Naive thymus-derived CD4-positive, alpha-beta T cell (primary cell): ENCODE measurements around the gene VSTM4. TPM values are rescaled to one million over a fixed set of nuclear protein-coding genes. Genes with fewer than 3 reads are reported as not detected.

Experiments used
- ATAC-seq: fragments of 150-1000 bp; cut with Tn5 transposase; 2 replicates; pipeline ENCODE4 v1.10.0; 2021; ENCODE audit warnings: mild to moderate bottlenecking, moderate library complexity
- CTCF ChIA-PET: fragments of 350-600 bp; sonication (Branson Sonifier 250); formaldehyde crosslinking; loops from one replicate; lab custom pipeline; 2021; ENCODE audit warnings: antibody characterized with exemption; lab: Charles Lee
- POLR2A ChIA-PET: fragments of 350-600 bp; sonication (Branson Sonifier 250); formaldehyde crosslinking; loops from one replicate; lab custom pipeline; 2021; ENCODE audit warnings: antibody characterized with exemption, inconsistent platforms; lab: Charles Lee
- DNase-seq, 9 donors: peaks; one replicate each; pipeline versions ENCODE4 v3.0.0 to v3.0.0-alpha.2; 2020 to 2022; ENCODE audit warnings: mixed read lengths in 1 of 9
- H3K27ac ChIP-seq: one replicate; pipeline ENCODE4 v1.7.0; 2013; ENCODE audit warnings: mild to moderate bottlenecking, low read depth, low read length, moderate library complexity
- H3K27me3 ChIP-seq, 2 donors: one replicate each; pipeline ENCODE4 v1.7.0; 2013; ENCODE audit warnings: low read length in 2 of 2, mild to moderate bottlenecking in 2 of 2, moderate library complexity in 2 of 2; ENCODE audit not compliant: control insufficient read depth in 2 of 2, insufficient read depth in 2 of 2
- H3K36me3 ChIP-seq, 3 experiments: 1 replicate in 2 of 3; 2 replicates in 1 of 3; pipeline ENCODE4 v1.7.0; 2013; ENCODE audit warnings: low read length in 3 of 3, mild to moderate bottlenecking in 3 of 3, moderate library complexity in 1 of 3; ENCODE audit not compliant: insufficient read depth in 3 of 3, control insufficient read depth in 2 of 3
- H3K4me1 ChIP-seq, 2 donors: one replicate each; pipeline ENCODE4 v1.7.0; 2013; ENCODE audit warnings: low read length in 2 of 2, mild to moderate bottlenecking in 2 of 2, moderate library complexity in 1 of 2; ENCODE audit not compliant: control insufficient read depth in 2 of 2, insufficient read depth in 2 of 2
- H3K4me3 ChIP-seq: 2 replicates; pipeline ENCODE4 v1.7.0; 2013; ENCODE audit warnings: mild to moderate bottlenecking, low read length
- H3K9me3 ChIP-seq, 3 experiments: 1 replicate in 2 of 3; 2 replicates in 1 of 3; pipeline ENCODE4 v1.7.0; 2013; ENCODE audit warnings: low read length in 3 of 3; ENCODE audit not compliant: control insufficient read depth in 2 of 3
- H3K27ac Mint-ChIP-seq, 9 donors: one replicate each; pipeline ENCODE4 v1.8.0; 2020 to 2022; ENCODE audit warnings: mixed read lengths in 9 of 9, mild to moderate bottlenecking in 8 of 9, moderate library complexity in 5 of 9, inconsistent platforms in 2 of 9
- H3K27me3 Mint-ChIP-seq, 5 donors: one replicate each; pipeline ENCODE4 v1.8.0; 2021 to 2022; ENCODE audit warnings: mixed read lengths in 5 of 5, mild to moderate bottlenecking in 1 of 5
- H3K36me3 Mint-ChIP-seq, 5 donors: one replicate each; pipeline ENCODE4 v1.8.0; 2020 to 2022; ENCODE audit warnings: mixed read lengths in 5 of 5, mild to moderate bottlenecking in 3 of 5, inconsistent platforms in 1 of 5
- H3K4me1 Mint-ChIP-seq, 7 donors: one replicate each; pipeline ENCODE4 v1.8.0; 2020 to 2022; ENCODE audit warnings: mixed read lengths in 7 of 7, mild to moderate bottlenecking in 3 of 7, inconsistent platforms in 1 of 7
- H3K4me3 Mint-ChIP-seq, 10 donors: one replicate each; pipeline ENCODE4 v1.8.0; 2020 to 2022; ENCODE audit warnings: mild to moderate bottlenecking in 10 of 10, mixed read lengths in 10 of 10, moderate library complexity in 6 of 10, inconsistent platforms in 2 of 10
- H3K9me3 Mint-ChIP-seq, 11 donors: one replicate each; pipeline ENCODE4 v1.8.0; 2020 to 2022; ENCODE audit warnings: mixed read lengths in 11 of 11, mild to moderate bottlenecking in 4 of 11, inconsistent platforms in 1 of 11, moderate library complexity in 1 of 11
- intact Hi-C, 2 donors: fragments of 100-400 bp; cut with micrococcal nuclease; formaldehyde crosslinking; loops; one replicate each; pipeline ENCODE4 v1.15.1; 2023
- polyA plus RNA-seq, 2 donors: library from polyadenylated mRNA; unstranded; fragments of 300-500 nt; fragmentation: Illumina TruSeq; gene quantifications; one replicate each; pipeline ENCODE4 v1.2.3, GENCODE V29; 2021
- total RNA-seq, 6 experiments: library from RNA in 5 of 6; stranded (reverse) in 5 of 6; gene quantifications; 1 replicate in 5 of 6; 2 replicates in 1 of 6; pipeline ENCODE4 v1.2.3 and lab custom pipeline; 2021 to 2026

Gene VSTM4
- total and polyA plus RNA-seq, 7 experiments from 2014 or later: 0.12 TPM; not detected in 6

- Histone ChIP-seq H3K27ac (no peak overlapping the region), H3K4me3 (no peak overlapping the region), H3K36me3 (no peaks in the 10 kb centered on the region), H3K4me1 (no peaks in the 10 kb centered on the region), H3K27me3 (no peaks in the 10 kb centered on the region), H3K9me3 (no peaks in the 10 kb centered on the region)
- ChIA-PET CTCF (no interaction called here), POLR2A (no interaction called here)
- intact Hi-C loops: no loop called here
- H3K27me3 Mint-ChIP-seq: peaks cover 1 to 13% (median 11%) of the 10 kb centered on the region in 5 donors
- H3K4me1 Mint-ChIP-seq: no peaks in the 10 kb centered on the region
- DNase-seq (no peak), ATAC-seq (no peak)
- H3K4me3 Mint-ChIP-seq: no peak overlapping the region
- H3K9me3 Mint-ChIP-seq: peaks cover 0 to 10% (median 0%) of the 10 kb centered on the region in 11 donors
- H3K36me3 Mint-ChIP-seq: no peaks in the 10 kb centered on the region
- H3K27ac Mint-ChIP-seq: no peak overlapping the region
These were observed 11.0 kb downstream of the VSTM4 start for GRCh38 chr10:49104323-49104722.

- peaks cover 0 to 10% (median 0%) of the 10 kb centered on the region in 11 donors for H3K9me3 Mint-ChIP-seq
- POLR2A ChIA-PET: no interaction called here
- H3K27me3 ChIP-seq: no peaks in the 10 kb centered on the region
- H3K27ac Mint-ChIP-seq: no peak overlapping the region
- H3K4me3 ChIP-seq: no peak overlapping the region
- no peaks in the 10 kb centered on the region for H3K36me3 ChIP-seq
- no peaks in the 10 kb centered on the region for H3K4me1 ChIP-seq
- H3K27ac ChIP-seq: no peak overlapping the region
- ATAC-seq: no peak
- intact Hi-C loops: no loop called here
- no peaks in the 10 kb centered on the region for H3K36me3 Mint-ChIP-seq
- H3K27me3 Mint-ChIP-seq: peaks cover 6 to 15% (median 12%) of the 10 kb centered on the region in 5 donors
- no peaks in the 10 kb centered on the region for H3K4me1 Mint-ChIP-seq
- CTCF ChIA-PET: no interaction called here
- H3K9me3 ChIP-seq: no peaks in the 10 kb centered on the region
- DNase-seq: no peak
- H3K4me3 Mint-ChIP-seq: no peak overlapping the region
These were observed 11.6 kb downstream of the VSTM4 start for GRCh38 chr10:49103761-49104160.

GRCh38 chr10:49099046-49099445 lies 16.3 kb downstream of the VSTM4 start:
- Mint-ChIP-seq H3K4me1 (no peaks in the 10 kb centered on the region), H3K27me3 (peaks cover 10 to 16% (median 11%) of the 10 kb centered on the region in 5 donors), H3K27ac (no peak overlapping the region), H3K9me3 (peaks cover 0 to 10% (median 0%) of the 10 kb centered on the region in 11 donors), H3K36me3 (no peaks in the 10 kb centered on the region), H3K4me3 (no peak overlapping the region)
- ChIA-PET CTCF (no interaction called here), POLR2A (no interaction called here)
- Histone ChIP-seq H3K36me3 (no peaks in the 10 kb centered on the region), H3K4me3 (no peak overlapping the region), H3K9me3 (no peaks in the 10 kb centered on the region), H3K27ac (no peak overlapping the region), H3K4me1 (no peaks in the 10 kb centered on the region), H3K27me3 (no peaks in the 10 kb centered on the region)
- ATAC-seq (no peak), DNase-seq (no peak)
- intact Hi-C loops: no loop called here

DNA sequence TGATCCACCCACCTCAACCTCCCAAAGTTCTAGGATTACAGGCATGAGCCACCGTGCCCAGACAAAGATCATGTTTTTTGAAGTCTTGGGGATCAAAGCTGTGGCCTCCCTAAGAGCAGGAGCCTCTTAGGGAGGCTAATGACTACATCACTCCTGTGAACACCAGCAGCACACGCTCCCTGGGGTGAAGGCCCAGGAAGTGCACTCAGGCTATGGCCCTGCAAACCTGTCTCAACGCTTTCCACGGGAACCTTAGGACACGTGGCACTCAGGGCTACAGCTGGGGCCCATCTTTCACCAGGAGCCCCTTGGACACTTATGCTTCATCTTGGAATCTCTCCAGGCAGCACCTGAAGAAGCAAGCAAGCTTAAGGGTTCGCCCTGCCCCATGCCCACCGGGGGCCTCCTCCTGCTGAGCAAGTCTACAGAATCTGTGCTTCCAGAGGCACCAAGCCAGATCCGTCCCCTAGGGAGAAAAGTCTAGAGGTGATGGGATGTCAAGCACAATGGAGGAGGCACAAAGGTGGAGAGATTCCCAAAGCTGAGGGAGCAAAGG lies 18.4 kb downstream of the VSTM4 start:
- no peaks in the 10 kb centered on the region for H3K9me3 ChIP-seq
- Mint-ChIP-seq H3K27ac (no peak overlapping the region), H3K9me3 (peaks cover 0 to 4% (median 0%) of the 10 kb centered on the region in 11 donors), H3K27me3 (peaks cover 10 to 17% (median 14%) of the 10 kb centered on the region in 5 donors), H3K4me3 (no peak overlapping the region), H3K4me1 (no peaks in the 10 kb centered on the region), H3K36me3 (no peaks in the 10 kb centered on the region)
- H3K27me3 ChIP-seq: no peaks in the 10 kb centered on the region
- no peaks in the 10 kb centered on the region for H3K36me3 ChIP-seq
- ATAC-seq (no peak), DNase-seq (no peak)
- intact Hi-C loops: no loop called here
- H3K4me1 ChIP-seq: no peaks in the 10 kb centered on the region
- ChIA-PET CTCF (no interaction called here), POLR2A (no interaction called here)
- no peak overlapping the region for H3K27ac ChIP-seq
- no peak overlapping the region for H3K4me3 ChIP-seq

- ATAC-seq: no peak
- H3K36me3 Mint-ChIP-seq: no peaks in the 10 kb centered on the region
- H3K4me1 Mint-ChIP-seq: no peaks in the 10 kb centered on the region
- Histone ChIP-seq H3K27ac (no peak overlapping the region), H3K36me3 (no peaks in the 10 kb centered on the region), H3K4me3 (no peak overlapping the region), H3K9me3 (no peaks in the 10 kb centered on the region), H3K27me3 (no peaks in the 10 kb centered on the region), H3K4me1 (no peaks in the 10 kb centered on the region)
- intact Hi-C loops: no loop called here
- no peak for DNase-seq
- no peak overlapping the region for H3K4me3 Mint-ChIP-seq
- H3K9me3 Mint-ChIP-seq: peaks cover 0 to 3% (median 0%) of the 10 kb centered on the region in 11 donors
- ChIA-PET POLR2A (no interaction called here), CTCF (no interaction called here)
- H3K27me3 Mint-ChIP-seq: peaks cover 8 to 18% (median 11%) of the 10 kb centered on the region in 5 donors
- no peak overlapping the region for H3K27ac Mint-ChIP-seq
These were observed 20.7 kb downstream of the VSTM4 start for GRCh38 chr10:49094646-49095045.

- Mint-ChIP-seq H3K4me3 (no peak overlapping the region), H3K9me3 (peaks cover 0 to 3% (median 0%) of the 10 kb centered on the region in 11 donors), H3K27me3 (peaks cover 7 to 13% (median 11%) of the 10 kb centered on the region in 5 donors), H3K36me3 (no peaks in the 10 kb centered on the region), H3K27ac (no peak overlapping the region), H3K4me1 (no peaks in the 10 kb centered on the region)
- no peaks in the 10 kb centered on the region for H3K4me1 ChIP-seq
- no peaks in the 10 kb centered on the region for H3K36me3 ChIP-seq
- ATAC-seq (no peak), DNase-seq (no peak)
- no peaks in the 10 kb centered on the region for H3K27me3 ChIP-seq
- no peak overlapping the region for H3K27ac ChIP-seq
- ChIA-PET POLR2A (no interaction called here), CTCF (no interaction called here)
- H3K9me3 ChIP-seq: no peaks in the 10 kb centered on the region
- no peak overlapping the region for H3K4me3 ChIP-seq
- intact Hi-C loops: no loop called here
These were observed 21.4 kb downstream of the VSTM4 start for GRCh38 chr10:49093922-49094321.

GRCh38 chr10:49092477-49092876 lies 22.8 kb downstream of the VSTM4 start:
- Mint-ChIP-seq H3K27me3 (peaks cover 0 to 11% (median 5%) of the 10 kb centered on the region in 5 donors), H3K4me3 (no peak overlapping the region), H3K27ac (no peak overlapping the region), H3K36me3 (no peaks in the 10 kb centered on the region), H3K9me3 (peaks cover 0 to 6% (median 0%) of the 10 kb centered on the region in 11 donors), H3K4me1 (no peaks in the 10 kb centered on the region)
- no peaks in the 10 kb centered on the region for H3K9me3 ChIP-seq
- H3K27ac ChIP-seq: no peak overlapping the region
- ChIA-PET CTCF (no interaction called here), POLR2A (no interaction called here)
- no peaks in the 10 kb centered on the region for H3K36me3 ChIP-seq
- no peak for ATAC-seq
- no peaks in the 10 kb centered on the region for H3K27me3 ChIP-seq
- H3K4me1 ChIP-seq: no peaks in the 10 kb centered on the region
- DNase-seq: no peak
- intact Hi-C loops: no loop called here
- H3K4me3 ChIP-seq: no peak overlapping the region
